H4 (cell line): ENCODE data around the gene OR5A2. TPM values are rescaled to one million over a fixed set of nuclear protein-coding genes. Genes with fewer than 3 reads are reported as not detected.
"Not testable (repeated sequence)": the region's sequence is repeated elsewhere in the genome, so short reads cannot be mapped to it uniquely, and the experiment has no call there.

Source experiments
- DNase-seq: peaks from one replicate; pipeline ENCODE4 v3.0.0-alpha.2; 2015; ENCODE audit warnings: low spot score
- total RNA-seq: library from RNA; depleted of rRNA; stranded (reverse); fragments of >200 nt; shearing (Covaris generic); gene quantifications from 2 replicates; pipeline ENCODE4 v1.2.3, GENCODE V29; 2014; rRNA removed

OR5A2 gene
- total RNA-seq, 1 experiment from 2014 or later: not detected

DNA sequence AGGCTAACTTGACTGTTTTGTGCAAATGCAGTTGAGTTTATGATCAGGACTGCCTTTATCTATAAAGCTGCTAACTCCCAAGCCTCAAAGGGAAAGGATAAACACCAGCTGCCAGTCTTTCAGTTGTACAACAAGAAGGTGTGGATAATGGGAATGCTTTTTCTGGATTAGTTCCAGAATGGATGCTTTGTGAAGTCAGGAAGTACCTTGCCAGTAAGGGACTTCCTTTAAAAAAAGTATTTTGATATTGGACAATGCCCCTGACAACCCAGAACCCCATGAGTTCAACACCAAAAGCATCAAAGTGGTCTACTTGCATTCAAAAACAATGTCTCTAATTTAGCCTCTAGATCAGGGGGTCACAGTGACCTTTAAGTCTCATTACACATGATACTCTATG is 32.0 kb downstream of the OR5A2 start:
- no peak for DNase-seq

DNA sequence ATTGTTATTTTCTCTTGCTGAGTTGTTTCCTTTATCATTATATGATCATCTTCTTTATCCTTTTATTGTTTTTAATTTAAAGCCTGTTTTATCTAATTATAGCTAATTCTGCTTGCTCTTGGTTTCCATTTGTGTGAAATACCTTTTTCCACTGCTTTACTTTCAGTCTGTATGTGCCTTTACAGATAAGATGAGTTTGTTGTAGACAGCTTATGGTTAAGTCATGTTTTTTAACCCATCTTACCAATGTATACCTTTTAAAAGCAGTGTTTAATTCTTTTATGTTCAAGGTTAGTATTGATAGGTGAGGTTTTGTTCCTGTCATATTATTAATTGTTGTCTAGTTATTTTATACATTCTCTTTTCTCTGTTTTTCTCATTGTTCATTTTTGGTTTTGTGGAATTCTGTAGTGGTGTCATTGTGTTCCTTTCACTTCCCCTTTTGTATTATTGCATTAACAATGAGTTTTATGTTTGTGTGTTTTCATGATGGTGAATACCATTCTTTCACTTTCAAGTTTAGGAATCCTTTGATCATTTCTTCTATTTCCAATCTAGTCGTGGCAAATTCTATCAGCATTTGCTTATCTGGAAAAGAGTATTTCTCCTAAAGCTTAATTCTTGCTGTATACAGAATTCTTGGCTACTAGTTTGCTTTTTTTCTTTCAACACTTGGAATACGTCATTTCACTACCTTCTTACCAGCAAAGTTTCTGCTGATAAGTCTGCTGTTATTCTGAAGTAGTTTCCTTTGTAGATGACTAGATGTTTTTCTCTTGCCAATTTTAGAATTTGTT is 45.8 kb downstream of the OR5A2 start:
- DNase-seq: no peak

DNA sequence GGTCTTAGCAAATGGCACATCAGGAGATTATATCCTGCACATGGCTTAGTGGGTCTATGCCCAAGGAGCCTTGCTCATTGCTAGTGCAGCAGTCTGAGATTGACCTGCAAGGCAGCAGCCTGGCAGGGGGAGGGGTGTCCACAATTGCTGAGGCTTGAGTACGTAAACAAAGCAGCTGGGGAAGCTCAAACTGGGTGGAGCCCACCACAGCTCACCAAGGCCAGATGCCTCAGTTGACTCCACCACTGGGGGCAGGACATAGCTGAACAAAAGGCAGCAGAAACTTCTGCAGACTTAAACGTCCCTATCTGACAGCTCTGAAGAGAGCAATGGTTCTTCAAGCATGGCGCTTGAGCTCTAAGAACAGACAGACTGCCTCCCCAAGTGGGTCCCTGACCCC is 53.9 kb downstream of the OR5A2 start:
- not testable (repeated sequence) for DNase-seq

DNA sequence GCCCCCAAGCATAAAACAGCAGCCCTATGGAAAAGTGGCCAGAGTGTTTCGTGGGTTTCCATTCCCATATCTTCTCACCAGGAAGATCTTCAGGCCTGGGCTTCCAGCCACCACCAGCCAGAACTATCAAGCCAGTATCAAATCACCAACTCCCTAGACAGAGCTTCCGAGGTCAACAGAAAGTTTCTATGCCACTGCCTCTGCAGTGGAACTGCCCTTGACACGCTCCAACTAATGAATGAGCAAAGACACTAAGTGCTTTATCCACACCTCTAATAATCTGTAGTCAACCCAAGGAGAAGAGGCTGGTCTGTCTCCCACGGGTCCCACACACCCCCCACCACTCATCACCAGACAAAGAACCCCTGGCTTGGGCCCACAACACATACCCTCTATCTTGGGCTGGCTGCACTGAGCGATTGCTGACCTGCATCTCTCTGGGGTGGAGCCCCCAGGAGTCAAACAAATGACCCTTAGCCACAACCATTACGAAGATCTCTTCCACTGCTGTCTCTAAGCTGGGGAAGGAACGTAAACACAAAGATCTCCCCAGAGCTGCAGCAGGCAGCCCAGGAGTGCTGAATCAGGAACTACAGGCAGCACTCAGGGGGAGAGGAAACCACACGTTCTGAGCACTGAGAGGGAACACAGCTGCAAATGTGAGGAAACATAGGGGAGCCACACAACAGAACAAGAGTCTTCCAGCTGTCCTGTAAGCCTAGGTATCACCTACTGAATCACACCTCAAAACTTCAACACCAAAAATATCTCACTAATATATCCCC is 57.8 kb downstream of the OR5A2 start:
- DNase-seq: no peak

Other genes starting within 250 kb of the OR5A2 start
- not detected in 2 replicates for gene MPEG1, start 213.5 kb downstream of the OR5A2 start, total RNA-seq
- gene OR5AN1, start 67.5 kb downstream of the OR5A2 start, total RNA-seq: not detected in 2 replicates
- not detected in 2 replicates for gene OR5A1, start 10.1 kb upstream of the OR5A2 start, total RNA-seq
- gene OR4D6, start 30.5 kb upstream of the OR5A2 start, total RNA-seq: not detected in 2 replicates
- not detected in 2 replicates for gene OR4D10, start 46.9 kb upstream of the OR5A2 start, total RNA-seq
- gene OR4D11, start 77.2 kb upstream of the OR5A2 start, total RNA-seq: not detected in 2 replicates
- gene OR4D9, start 85.1 kb upstream of the OR5A2 start, total RNA-seq: not detected in 2 replicates
- 20.9 and 21.0 TPM in 2 replicates for gene OSBP, start 189.4 kb upstream of the OR5A2 start, total RNA-seq
- gene PATL1, start 242.6 kb upstream of the OR5A2 start, total RNA-seq: 12.8 and 19.0 TPM in 2 replicates